ENCODE data around the gene SNIP1.
"Not testable (repeated sequence)": the region's sequence is repeated elsewhere in the genome, so short reads cannot be mapped to it uniquely, and the experiment has no call there.

SNIP1 gene, protein sequence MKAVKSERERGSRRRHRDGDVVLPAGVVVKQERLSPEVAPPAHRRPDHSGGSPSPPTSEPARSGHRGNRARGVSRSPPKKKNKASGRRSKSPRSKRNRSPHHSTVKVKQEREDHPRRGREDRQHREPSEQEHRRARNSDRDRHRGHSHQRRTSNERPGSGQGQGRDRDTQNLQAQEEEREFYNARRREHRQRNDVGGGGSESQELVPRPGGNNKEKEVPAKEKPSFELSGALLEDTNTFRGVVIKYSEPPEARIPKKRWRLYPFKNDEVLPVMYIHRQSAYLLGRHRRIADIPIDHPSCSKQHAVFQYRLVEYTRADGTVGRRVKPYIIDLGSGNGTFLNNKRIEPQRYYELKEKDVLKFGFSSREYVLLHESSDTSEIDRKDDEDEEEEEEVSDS

DNA sequence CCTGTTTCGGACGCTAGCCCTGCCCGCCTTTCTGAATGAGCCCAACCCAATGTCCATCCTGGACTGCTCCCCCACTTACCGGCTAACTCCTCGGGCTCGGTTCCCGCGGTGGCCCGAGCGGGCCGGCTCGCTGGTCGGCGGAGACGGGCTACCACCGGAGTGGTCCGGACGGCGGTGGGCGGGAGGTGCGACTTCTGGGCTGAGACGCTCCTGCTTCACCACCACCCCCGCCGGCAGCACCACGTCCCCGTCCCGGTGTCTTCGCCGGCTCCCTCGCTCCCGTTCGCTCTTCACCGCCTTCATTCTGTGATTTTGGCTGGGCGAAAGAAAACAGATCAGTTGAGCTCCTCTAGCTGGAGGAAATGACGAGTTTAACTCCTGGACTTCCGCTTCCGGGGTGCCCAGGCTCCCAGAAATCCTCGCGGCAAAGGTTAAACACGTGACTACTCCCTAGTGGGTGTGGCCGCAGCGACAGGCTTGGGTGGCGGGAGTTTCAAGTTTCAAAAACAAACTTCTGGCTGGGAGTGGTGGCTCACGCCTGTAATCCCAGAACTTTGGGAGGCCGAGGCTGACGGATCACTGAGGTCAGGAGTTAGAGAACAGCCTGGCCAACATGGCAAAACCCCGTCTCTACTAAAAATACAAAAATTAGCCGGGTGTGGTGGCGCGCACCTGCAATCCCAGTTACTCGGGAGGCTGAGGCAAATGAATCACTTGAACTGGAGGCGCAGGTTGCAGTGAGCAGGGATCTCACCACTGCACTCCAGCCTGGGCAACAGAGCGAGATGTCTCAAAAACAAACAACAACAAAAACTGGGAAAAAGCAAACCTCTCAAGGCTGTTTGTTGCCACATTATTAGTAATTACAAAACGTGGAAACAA lies at the start of gene SNIP1:
Gene SNIP1, minus strand, starts transcription at position 367 of the 882 bp plus-strand sequence. Its CDS starts 64 bp downstream, at position 303.
- peak; percentile 85 for DNase-seq

DNA sequence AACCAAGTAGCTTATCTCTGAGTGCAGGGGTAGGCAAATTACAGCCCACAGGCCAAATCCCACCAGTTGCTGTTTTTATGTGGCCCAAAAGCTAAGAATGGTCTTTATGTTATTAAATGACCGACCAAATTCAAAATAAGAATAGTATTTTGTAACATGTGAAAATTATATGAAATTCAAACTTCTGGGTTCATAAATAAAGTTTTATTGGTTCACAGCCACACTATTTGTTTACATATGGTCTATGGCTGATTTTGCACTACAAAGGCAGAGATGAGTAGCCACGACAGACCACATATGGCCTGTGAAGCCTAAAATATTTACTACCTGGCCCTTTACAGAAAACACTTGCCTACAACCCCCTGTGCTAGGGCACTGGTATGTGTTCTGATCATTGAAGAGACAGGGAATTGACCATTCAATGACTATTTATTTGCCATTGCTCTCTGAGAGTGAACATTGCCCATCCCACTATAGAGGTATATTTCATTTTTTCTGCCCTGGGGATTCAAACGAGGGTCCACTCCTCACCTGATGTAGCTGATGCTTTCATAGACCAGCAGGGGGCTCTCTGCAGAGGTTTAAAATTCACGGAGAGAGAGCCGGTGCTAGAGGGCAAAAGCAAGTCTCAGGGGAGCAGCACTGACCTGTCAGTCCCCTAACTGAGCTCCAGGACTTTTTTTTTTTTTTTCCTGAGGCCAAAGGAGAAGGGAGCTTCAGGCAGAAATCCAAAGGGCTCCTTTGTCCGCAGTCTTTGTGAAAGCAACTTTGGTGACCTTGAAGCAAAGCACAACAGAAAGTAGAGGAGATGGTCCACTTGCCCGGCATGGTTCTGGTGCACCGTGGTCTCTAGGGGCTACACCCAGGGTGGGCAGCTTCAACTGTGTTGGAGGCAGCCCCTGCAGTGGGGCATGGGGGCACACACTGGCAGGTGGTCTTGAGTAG lies 48.9 kb upstream of the SNIP1 start:
- DNase-seq = no peak

DNA sequence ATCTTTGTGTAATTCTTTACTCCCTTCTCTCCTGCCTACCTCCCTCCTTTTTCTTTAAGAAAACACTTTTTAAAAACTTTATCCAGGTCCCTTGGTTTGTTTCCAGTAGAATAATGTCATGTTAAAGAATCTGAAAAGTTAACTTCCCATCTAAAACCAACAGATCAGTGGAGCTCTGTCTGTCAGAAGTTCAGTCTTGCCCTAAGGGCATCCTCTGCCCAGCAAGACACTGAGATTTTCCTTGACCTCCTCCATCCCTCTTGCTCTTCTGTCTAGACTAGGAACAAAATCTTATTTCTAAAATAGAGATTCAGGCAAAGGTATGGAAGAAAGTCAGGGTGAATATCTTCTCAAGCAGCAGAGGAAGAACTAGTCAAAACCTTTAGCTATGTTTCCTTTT lies 47.3 kb upstream of the SNIP1 start:
- no peak for DNase-seq

- DNase-seq = no peak
Observed at GRCh38 chr1:37599940-37600339, 45.8 kb upstream of the SNIP1 start.

GRCh38 chr1:37596182-37596667 lies 42.1 kb upstream of the SNIP1 start:
- DNase-seq = no peak

- DNase-seq = peak; percentile 98
Observed at GRCh38 chr1:37595440-37596181, 41.5 kb upstream of the SNIP1 start, which contains the start of gene GNL2. TSS of gene GNL2 (minus strand) at chr1:37595937. CDS start at chr1:37595822, 115 bp downstream.

DNA sequence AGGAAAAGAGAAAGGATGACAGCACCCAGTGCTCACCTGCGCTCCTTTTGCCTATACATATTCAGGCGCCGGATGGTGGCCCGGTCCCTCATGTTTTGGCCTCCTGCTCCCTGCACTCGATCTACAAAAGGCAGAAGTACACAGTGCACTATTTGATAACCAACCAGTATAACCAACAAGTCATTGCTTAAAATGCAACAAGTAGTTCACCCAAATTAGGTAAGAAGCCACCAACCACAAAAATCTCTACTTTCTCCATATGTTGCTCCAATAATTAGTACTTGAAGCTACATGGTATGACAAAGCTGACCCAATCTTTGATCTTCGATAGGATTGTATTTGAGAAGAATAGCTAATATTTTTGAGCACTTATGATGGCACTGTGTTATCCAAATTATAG lies 39.6 kb upstream of the SNIP1 start:
- no peak for DNase-seq

GRCh38 chr1:37588939-37589338 lies 34.8 kb upstream of the SNIP1 start:
- no peak for DNase-seq

GRCh38 chr1:37584544-37584943 lies 30.5 kb upstream of the SNIP1 start:
- DNase-seq = not testable (repeated sequence)

DNA sequence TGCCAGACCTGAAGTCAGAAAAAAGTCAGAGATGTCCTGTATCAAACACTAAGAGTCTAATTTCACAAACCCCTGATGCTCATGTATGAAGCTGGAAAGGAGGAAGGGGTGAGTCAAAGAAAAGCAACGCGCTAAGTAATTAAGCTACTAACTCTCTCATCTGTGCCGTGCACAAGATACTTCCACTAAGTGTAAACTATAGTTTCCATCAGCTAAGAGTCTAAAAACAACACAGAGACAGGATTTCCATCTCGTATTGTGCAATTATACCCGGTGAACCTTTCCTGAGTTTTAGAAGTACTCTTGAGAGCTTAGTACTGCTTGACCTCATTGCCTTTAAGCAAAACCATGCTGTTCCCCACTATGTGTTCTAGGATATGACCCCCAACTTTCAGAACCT lies 21.6 kb upstream of the SNIP1 start:
- DNase-seq = no peak

DNA sequence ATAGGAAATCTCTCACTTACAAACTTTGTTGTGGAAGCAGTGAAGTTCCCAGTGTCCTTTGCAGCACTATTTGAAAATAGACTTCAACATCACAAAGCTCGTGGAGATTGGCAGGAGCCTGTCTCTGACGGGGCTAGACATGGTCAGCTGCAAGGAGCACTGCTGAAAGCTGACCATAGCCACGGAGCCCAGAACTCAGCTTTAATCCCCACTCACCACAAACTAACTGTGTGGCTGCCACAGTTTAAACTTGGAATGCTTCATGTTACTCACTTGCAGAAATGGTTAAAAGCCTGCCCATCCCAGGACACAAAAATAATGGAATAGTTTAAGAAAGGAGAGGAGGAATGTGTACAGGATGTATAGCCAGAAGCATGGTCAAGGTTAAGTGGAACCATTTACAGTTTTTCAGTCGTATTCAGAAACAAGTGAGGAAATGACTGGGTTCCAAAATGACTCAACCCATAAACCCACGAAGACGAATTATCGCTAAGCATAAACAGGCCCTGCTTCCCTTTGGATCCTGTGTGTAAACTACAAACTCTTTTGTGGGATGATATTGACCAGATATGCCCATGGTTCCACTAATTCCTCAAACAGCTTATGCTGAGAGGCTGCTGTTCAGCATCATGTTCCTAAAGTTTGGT lies 20.9 kb upstream of the SNIP1 start:
- no peak for DNase-seq

GRCh38 chr1:37570528-37571334 lies 16.6 kb upstream of the SNIP1 start:
- no peak for DNase-seq

- DNase-seq = no peak
Observed at GRCh38 chr1:37567023-37567422, 12.9 kb upstream of the SNIP1 start.

GRCh38 chr1:37564892-37565291 lies 10.8 kb upstream of the SNIP1 start:
- DNase-seq = no peak

DNA sequence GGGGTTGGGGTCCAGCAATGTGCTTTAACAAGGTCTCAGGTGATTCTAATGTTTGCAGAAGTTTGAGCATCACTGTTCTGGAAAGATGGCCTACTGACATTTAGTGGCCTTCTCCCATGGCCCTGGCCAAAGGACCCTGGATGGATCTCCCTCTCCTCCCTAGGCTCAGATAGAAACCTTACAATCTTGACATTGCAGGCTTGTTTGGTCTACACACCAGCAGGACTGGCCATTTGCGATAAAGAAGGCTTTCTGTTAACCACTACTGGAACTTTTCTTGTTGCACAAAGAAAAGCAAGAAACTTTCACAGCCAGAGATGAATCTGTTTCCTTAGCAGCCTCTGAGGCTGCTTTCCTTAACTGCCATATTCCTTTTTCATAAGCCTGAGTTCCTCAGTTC lies 8.9 kb upstream of the SNIP1 start:
- no peak for DNase-seq

- DNase-seq = no peak
Observed at GRCh38 chr1:37561133-37562132, 7.3 kb upstream of the SNIP1 start.

GRCh38 chr1:37560401-37561132 lies 6.5 kb upstream of the SNIP1 start:
- DNase-seq = no peak

DNA sequence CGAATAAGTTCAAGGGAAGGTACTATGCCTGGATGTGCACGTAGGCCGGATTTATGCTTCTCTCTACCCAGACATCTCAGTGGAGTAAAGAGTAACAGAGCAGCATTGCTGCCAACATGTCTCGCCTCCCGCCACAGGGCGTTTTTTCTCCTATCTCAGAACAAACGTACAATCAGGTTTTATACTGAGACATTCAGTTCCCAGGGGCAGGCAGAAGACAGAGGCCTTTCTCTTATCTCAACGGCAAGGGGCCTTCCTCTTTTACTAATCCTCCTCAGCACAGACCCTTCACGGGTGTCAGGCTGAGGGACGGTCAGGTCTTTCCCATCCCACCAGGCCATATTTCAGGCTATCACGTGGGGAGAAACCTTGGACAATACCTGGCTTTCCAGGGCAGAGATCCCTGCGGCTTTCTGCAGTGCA lies 5.9 kb upstream of the SNIP1 start:
- not testable (repeated sequence) for DNase-seq

Measured in activated CD4-positive, CD25-positive, alpha-beta regulatory T cell treated with anti-CD3 and anti-CD28 coated beads, Interleukin-2, amount 50 U/mL, for 72 hours (primary cell).